Diencephalon (tissue), 1 donor: ENCODE measurements around the gene SGMS2. TPM values are rescaled to one million over a fixed set of nuclear protein-coding genes. Genes with fewer than 3 reads are reported as not detected.

Experiments used
- small RNA-seq: library from RNA; depleted of rRNA; stranded (forward); fragments of <200 nt; gene quantifications from one replicate; pipeline ENCODE3, GENCODE V24; 2014
- total RNA-seq: library from RNA; depleted of rRNA; stranded (reverse); fragments of >200 nt; gene quantifications from one replicate; pipeline ENCODE4 v1.2.3, GENCODE V29; 2014

SGMS2 gene
- 6.0 TPM for total RNA-seq

GRCh38 chr4:107824350-107825071 is at the start of gene SGMS2:
SGMS2 (plus strand) TSS chr4:107824932; CDS start chr4:107895554, 70,622 bp downstream.

DNA sequence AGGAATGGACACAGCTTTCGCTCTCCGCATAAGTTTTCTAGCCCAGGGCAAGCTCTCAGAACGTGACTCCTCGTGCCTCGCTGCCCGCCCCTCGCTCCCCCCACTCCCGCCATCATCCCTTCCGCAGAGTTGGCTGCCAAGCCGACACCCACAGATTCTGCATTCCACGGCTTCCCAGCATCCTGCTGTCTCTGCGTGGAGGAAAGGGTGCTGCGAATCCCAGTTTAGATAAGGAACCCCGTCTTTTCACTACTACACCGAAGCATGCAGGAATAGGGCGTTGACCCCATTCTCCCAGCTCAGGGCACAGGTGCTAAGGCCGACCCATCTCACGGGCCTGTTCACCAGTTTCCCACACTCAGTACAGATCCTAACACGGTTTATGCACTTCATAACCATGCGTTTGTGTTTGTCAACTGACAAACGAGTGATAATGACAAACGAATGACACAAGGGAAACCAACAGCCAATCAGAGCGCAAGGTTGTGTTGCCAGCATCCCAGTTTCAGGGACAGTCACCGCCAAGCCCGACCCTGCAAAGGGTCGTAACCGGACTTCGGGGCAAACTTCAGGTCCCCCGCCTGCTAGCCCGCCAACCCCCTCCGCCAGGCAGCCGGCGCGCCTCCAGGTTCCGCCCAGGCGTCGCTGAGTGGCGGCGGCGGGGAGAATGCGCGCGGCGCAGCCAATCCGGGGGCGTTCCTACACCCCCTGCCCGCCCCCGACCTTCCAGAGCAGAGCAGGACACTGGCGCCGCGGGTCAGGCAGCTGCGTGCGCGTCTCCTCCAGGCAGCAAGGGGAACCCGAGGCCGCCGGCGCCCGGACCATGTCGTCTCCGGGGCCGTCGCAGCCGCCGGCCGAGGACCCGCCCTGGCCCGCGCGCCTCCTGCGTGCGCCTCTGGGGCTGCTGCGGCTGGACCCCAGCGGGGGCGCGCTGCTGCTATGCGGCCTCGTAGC is 106.4 kb downstream of the SGMS2 start, which contains the start of gene CYP2U1:
Gene CYP2U1, plus strand, starts transcription at position 729 of the 954 bp plus-strand sequence. Its CDS starts 95 bp downstream, at position 824.

Small RNAs within 50 kb of the gene (small RNA-seq; reads per million reads assigned to genes)
- not detected for gene RNU6-733P

Other genes with a start within 250 kb of the SGMS2 start
- gene PAPSS1, start 104.7 kb upstream of the SGMS2 start, total RNA-seq: 120 TPM
- 13.6 TPM for gene CYP2U1, start 106.6 kb downstream of the SGMS2 start, total RNA-seq
- gene HADH, start 165.0 kb downstream of the SGMS2 start, total RNA-seq: 14.1 TPM